COLO829 (cell line): ENCODE measurements around the gene PCYT2.
"Not testable (repeated sequence)": the region's sequence is repeated elsewhere in the genome, so short reads cannot be mapped to it uniquely, and the experiment has no call there.

Experiments used
- DNase-seq: peaks from one replicate; pipeline ENCODE4 v3.0.0; 2012; ENCODE audit warnings: low spot score

PCYT2 gene

GRCh38 chr17:81927152-81927652 lies 16.0 kb upstream of the PCYT2 start:
- no peak for DNase-seq

- peak; percentile 43 for DNase-seq
Observed at GRCh38 chr17:81926451-81927151, 15.4 kb upstream of the PCYT2 start.

DNA sequence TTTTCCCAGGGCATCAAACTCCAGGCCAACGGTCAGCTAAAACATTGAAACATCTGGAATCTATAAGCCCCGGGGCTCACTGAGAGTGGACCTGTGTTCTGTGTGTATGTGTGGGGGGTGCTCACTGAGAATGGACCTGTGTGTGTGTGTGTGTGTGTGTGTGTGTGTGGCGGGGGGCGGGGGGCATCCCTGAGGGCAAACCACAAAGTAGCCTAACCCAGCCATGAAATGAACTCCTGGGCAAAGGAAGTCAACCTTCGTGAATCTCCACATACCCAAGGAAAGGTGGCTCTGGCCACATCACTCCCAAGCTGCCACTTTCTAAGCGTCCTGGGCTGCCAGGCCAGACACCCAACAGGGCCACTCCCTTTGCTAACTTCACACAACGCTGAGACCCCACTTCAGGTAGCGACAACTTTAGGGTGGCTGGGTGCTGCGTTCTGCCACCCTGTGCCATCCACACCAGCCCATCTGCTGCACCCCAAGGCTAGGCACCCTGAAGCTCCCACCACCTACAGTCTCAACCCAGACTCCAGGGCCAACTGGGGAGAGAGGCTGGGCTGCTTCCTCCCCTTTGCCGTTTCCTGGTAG lies 14.8 kb upstream of the PCYT2 start:
- no peak for DNase-seq

DNA sequence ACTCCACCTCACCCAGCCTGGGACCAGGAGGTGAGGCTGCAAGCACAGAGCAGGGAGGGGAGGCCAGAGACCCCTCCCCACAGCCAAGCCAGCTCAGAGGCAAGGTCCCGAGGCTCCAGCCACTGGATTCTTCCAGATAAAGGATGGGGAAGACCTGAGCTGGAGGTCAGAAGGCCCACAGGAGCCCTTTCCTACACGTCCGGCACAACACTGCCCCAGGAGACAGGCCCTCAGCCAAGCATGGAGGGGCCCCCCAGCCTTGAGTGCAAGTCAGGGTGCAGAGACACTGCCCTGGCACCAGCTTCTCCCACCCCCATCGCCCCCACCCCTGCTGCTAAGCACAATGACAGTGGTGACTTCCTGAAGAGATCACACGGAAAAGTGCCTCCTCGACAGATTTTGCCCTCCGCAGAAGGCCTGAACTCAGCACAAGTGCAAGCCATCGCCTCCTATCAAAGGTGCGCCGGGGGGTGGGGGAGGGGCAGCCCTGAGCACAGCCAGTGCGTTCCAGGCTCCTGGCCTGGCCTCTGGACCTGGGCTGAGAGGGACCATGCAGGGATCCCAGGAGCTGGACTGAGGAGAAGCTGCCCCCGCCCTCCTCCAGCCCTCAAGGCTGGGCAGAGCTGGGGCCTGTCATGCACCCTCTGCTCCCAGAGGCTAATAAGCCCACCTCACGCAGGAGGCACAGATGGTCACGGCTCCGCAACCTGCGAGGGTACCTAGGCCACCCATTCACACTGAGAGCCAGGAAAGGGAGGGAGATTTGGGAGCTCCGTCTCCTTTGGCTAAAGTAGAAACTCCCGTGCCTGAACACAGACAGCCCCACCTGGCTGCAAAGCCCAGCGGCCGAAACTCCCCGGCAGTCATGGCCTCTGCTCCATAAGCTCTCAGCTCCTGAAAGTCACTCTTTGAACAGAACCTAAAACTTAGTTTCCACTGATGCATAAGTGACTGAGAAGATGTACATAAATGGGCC lies 13.6 kb upstream of the PCYT2 start:
- DNase-seq = no peak

GRCh38 chr17:81923302-81924260 lies 12.4 kb upstream of the PCYT2 start:
- DNase-seq = no peak

DNA sequence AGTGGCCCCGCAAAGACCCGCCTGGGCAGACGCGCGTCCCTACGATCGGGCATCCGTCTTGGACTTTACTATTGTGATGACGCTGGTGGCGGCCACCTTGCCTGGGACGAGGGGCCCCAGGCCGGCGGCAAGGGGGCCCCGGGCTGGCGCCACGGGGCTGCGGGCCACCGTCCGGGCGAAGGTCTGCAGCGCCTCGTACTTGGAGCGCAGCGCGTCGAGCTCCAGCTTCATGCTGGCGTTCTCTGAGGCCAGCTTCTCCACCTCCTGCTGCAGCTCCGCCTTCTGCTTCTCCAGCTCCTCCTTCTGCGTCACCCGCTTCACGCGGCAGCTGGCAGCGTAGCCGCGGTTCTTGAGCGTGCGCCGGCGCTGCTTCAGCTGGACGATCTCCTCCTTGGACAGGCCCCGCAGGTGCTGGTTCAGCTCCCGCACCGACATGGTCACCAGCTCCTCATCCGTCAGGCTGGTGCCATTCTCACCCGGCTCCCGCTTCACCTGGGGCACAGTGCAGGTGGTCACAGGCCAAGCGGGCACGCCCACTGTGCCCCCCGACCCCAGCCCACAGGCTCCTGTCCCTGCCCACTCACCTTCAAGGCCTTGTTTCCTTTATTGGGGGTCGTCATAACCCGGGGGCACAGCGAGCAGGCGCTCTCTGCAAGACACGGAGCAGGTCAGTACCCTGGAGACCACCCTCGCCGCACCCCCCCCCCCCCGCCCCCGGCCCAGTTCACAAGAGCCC lies 11.5 kb upstream of the PCYT2 start:
- no peak for DNase-seq

GRCh38 chr17:81921996-81922565 lies 10.9 kb upstream of the PCYT2 start:
- DNase-seq = no peak

- DNase-seq = no peak
Observed at GRCh38 chr17:81921537-81921862, 10.3 kb upstream of the PCYT2 start.

- DNase-seq = no peak
Observed at GRCh38 chr17:81920612-81921536, 9.7 kb upstream of the PCYT2 start.

GRCh38 chr17:81918832-81919545 lies 7.8 kb upstream of the PCYT2 start:
- DNase-seq = no peak

GRCh38 chr17:81918333-81918669 lies 7.1 kb upstream of the PCYT2 start:
- DNase-seq = not testable (repeated sequence)

DNA sequence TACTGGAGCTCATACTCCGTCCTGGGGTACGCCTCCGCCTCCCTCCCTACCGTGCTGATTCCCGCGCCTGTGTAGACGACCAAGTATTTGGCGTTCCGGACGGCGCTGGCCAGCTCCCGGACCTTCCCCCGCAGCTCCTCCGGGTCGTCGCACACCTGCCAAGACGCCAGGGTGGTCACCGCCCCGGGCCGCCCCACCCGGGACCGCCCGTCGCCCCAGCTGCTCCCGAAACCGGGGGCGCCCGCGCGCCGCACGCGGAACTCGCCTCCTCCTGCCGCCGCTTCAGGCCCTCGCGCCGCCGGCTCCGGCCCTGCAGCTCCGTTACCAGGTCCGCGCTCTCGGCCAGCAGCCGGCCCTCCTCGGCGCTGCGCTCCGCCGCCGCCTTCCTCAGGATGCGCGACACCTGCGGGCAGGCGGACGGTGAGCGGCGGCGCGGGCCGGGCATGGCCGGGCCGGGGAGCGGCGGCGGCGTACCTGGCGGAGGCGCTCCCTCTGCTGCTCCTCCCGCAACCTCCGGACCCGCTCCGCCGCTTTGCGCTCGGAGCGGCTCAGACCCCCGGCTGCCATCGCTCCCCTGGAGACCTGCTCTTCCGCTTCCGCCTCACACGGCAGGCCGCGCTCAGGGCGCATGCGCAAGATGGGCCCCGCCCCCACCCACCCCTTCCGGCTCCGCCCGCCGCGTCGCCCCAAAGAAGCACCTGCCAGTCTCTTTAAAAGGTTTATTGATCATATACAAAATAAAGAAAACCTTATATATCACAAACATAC lies 6.5 kb upstream of the PCYT2 start, which contains the start of gene SIRT7:
SIRT7 (minus strand) TSS at position 612 of the 768 bp plus-strand sequence; CDS start at position 567, 45 bp downstream.
- DNase-seq = peak; percentile 90

DNA sequence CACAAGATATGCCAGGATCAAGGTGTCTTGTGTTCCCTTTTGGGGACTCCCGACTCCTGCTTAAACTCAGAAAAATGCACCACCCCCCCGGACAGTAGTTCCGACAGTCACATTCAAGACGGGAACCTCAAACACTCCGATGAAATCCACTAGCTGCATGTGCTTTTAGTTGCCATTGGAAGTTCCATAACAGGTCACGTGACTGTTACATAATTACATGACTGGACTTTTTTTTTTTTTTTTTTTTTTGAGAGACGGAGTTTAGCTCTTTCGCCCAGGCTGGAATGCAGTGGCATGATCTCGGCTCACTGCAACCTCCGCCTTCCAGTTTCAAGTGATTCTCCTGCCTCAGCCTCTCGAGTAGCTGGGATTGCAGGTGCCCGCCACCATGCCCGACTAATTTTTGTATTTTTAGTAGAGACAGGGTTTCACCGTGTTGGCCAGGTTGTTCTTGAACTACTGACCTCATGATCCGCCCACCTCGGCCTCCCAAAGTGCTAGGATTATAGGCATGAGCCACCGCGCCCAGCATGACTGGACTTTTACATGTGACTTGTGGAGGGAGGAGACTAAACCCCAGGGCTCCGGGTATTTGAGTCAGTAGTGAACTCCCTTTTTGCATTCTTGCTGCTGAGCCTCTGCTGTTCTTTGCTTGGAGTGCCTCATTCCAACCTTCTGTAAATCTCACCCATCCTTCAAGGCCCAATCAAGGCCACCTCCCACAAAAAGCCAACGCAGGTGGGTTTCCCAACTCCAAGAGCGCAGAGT lies 5.2 kb upstream of the PCYT2 start:
- DNase-seq = no peak

DNA sequence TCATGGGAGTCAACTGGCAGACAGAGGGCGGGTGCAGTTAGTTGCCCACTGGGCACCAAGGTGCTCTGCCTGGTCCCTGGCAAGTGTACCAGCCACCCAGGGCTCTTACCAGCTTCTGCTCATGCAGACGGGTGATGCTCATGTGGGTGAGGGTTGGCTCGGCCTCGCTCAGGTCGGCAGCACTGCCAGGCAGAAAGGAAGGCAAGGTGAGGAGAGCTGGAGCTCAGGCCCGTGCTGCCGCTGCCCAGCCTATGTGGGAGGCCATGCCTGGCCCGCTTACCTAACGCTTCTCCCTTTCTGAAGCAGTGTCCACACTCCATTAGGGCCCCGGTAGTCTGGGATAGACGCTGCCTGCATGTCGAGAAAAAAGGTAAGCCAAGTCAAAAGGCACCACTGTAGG lies 4.1 kb upstream of the PCYT2 start:
- no peak for DNase-seq

DNA sequence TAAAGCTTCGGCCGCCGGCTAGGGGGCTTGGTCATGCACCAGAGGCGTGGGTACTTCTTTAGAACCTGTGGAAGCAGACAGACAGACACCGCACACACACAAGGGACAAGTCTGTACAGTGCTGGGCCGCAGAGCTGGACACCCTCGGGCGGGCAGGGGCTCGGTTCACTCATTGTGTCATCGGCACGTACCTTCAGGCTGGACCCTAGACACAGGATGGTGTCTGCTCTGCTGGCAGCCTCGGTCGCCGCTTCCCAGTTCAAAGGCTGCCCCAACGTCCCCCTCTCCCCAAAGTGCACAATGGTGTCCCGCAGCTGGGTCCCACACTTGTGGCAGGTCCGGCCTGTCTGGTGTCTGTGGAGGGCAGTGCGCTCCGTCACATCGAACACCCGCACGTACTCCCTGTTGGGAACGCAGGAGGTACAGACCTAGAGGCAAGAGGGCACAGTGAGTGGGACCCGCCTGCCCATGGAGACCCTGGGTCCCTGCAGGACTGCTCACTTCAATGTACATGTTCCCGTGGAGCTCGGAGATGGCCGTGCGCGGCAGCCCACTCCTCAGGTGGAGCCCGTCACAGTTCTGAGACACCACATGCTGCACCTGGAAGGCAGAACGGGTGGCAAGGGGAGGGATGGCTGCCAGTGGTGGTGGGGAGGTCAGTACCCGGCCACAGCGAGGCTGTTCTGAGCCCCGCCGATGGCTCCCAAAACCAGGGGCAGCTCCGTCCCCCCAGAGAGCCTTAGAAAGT lies 3.1 kb upstream of the PCYT2 start:
- no peak for DNase-seq

DNA sequence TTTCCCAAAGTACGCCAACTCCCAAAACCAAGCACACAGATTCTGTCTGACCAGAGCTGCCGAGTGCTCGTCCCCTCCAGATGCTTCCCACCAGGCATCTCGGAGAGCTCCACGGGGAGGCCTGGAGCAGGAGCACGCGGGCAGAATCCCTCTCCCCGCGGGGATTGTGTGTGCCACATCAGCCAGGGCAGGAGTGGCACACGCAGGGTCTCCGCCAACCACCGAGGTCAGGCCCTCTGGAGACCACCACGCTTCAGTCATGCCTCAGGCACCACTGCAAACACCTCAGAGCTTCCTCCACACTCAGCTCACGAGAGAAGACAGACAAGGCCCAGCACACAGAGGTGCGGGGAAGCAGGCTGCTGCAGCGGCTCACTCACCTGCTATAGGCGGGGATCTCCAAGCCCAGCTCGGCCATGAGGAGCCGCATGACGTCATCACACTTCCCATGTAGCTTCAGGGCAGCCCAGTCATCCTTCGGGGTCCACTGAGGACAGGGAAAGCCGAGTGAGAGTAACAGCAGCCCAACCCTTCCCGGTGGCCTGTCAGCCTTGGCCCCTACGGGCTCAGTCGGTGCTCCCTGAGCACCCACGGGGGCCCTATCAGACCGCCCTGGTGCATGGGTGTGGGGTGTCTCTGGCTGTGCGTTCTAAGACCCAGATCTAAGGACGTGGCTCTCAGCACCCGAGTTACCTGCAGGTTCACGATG lies 2.3 kb upstream of the PCYT2 start:
- no peak for DNase-seq
